Measurements from ENCODE around the gene ARFGAP2. TPM values are rescaled to one million over a fixed set of nuclear protein-coding genes. Genes with fewer than 3 reads are reported as not detected.

The ARFGAP2 gene
- total RNA-seq, 1 donor from 2014 or later, result 47.8 TPM

DNA sequence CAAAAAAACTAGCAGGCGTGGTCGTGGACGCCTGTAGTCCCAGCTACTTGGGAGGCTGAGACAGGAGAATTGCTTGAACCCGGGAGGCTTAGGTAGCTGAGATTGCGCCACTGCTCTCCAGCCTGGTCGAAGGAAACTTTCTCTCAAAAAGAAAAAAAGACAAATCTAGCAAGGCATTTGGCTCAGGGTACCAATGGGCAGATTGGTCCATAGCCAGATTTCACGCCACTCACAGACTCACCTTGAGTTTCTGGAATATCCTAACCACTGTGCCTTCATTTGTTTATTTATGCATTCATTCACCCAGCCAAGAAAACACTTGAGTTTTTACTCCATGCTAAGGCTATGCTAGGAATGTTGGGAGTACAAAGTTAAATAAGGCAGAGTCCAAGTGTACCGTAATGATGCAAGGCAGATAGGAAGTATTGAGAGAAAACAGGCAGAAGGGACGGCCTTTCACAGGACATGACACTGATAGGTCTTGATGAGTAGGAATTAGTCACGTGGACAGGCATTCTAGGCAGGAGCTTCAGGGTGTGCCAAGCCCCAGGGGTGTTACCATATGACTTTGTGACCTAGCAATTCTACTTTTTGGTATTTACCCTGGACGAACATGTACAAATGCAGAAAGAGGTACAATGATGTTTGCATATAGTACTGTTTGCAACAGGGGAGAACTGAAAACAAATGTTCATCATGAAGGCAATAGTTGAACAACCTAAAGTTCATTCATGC is 12.6 kb upstream of the ARFGAP2 start:
- no peak for DNase-seq
- TF ChIP-seq, protein P1, sequence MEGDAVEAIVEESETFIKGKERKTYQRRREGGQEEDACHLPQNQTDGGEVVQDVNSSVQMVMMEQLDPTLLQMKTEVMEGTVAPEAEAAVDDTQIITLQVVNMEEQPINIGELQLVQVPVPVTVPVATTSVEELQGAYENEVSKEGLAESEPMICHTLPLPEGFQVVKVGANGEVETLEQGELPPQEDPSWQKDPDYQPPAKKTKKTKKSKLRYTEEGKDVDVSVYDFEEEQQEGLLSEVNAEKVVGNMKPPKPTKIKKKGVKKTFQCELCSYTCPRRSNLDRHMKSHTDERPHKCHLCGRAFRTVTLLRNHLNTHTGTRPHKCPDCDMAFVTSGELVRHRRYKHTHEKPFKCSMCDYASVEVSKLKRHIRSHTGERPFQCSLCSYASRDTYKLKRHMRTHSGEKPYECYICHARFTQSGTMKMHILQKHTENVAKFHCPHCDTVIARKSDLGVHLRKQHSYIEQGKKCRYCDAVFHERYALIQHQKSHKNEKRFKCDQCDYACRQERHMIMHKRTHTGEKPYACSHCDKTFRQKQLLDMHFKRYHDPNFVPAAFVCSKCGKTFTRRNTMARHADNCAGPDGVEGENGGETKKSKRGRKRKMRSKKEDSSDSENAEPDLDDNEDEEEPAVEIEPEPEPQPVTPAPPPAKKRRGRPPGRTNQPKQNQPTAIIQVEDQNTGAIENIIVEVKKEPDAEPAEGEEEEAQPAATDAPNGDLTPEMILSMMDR (IDR thresholded peaks at IDR 0.05; ENCODE audit: borderline replicate concordance), result no peak
- no peak overlapping the region for H3K4me3 ChIP-seq
- H3K9me3 ChIP-seq (replicated peaks), result no peaks in the 10 kb centered on the region
- H3K36me3 ChIP-seq, result no peaks in the 10 kb centered on the region
- H3K27ac ChIP-seq (replicated peaks), result peak overlapping the region; percentile 98
- intact Hi-C loops (cut with micrococcal nuclease), result no loop called here
- peaks cover 19% of the 10 kb centered on the region for H3K27me3 ChIP-seq (ENCODE audit: low read depth)
- H3K4me1 ChIP-seq, result peaks cover 51% of the 10 kb centered on the region

DNA sequence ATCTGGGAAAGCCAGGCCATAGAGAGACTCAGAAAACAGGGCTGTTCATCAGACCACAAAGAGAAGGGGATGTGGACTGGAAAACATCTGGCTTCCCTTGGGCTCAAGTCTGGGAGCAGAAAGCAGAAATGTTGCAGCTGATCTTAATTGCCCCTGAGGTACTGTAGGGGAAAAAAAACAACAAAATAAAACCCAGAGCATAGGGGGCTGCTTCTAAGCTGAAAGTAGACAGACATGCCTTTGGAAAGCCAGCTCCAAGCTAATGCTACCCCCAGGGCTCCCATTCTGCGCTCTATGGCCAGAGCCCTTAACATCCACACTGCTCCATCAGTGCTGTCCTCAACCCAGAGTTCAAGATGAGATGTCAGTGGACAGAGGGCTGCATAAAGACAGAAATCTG is 11.6 kb upstream of the ARFGAP2 start:
- intact Hi-C loops (cut with micrococcal nuclease), result no loop called here
- H3K27ac ChIP-seq (replicated peaks), result peak overlapping the region; percentile 98
- no peak for DNase-seq
- peaks cover 29% of the 10 kb centered on the region for H3K27me3 ChIP-seq (ENCODE audit: low read depth)
- H3K4me3 ChIP-seq, result peak overlapping the region; percentile 76
- H3K9me3 ChIP-seq (replicated peaks), result no peaks in the 10 kb centered on the region
- H3K4me1 ChIP-seq, result peaks cover 61% of the 10 kb centered on the region
- H3K36me3 ChIP-seq, result no peaks in the 10 kb centered on the region
- TF ChIP-seq, protein P1 (IDR thresholded peaks at IDR 0.05; ENCODE audit: borderline replicate concordance), result no peak

DNA sequence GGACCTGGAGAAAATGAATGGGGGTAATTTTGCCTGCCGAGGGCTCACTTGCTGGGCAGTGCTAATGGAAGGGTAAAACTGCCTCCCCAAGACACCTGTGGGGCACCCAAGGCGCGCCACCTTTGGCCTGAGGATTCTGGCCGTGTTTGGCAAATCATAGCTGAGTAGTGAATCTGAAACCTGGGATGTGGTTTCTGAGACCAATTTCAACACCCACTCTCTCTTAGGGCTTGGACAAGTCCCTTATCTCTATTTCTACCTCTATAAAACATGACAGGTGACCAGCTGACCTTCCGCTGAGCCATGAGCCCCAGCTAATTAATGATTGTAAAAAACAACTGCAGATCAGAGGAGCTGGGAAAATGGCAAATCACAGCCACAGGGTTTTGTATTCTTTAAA is 11.0 kb upstream of the ARFGAP2 start:
- peaks cover 32% of the 10 kb centered on the region for H3K27me3 ChIP-seq (ENCODE audit: low read depth)
- TF ChIP-seq, protein P1 (IDR thresholded peaks at IDR 0.05; ENCODE audit: borderline replicate concordance), result no peak
- DNase-seq, result no peak
- no peaks in the 10 kb centered on the region for H3K9me3 ChIP-seq (replicated peaks)
- intact Hi-C loops (cut with micrococcal nuclease), result no loop called here
- H3K36me3 ChIP-seq, result no peaks in the 10 kb centered on the region
- H3K27ac ChIP-seq (replicated peaks), result peak overlapping the region; percentile 98
- H3K4me3 ChIP-seq, result peak overlapping the region; percentile 76
- peaks cover 67% of the 10 kb centered on the region for H3K4me1 ChIP-seq

DNA sequence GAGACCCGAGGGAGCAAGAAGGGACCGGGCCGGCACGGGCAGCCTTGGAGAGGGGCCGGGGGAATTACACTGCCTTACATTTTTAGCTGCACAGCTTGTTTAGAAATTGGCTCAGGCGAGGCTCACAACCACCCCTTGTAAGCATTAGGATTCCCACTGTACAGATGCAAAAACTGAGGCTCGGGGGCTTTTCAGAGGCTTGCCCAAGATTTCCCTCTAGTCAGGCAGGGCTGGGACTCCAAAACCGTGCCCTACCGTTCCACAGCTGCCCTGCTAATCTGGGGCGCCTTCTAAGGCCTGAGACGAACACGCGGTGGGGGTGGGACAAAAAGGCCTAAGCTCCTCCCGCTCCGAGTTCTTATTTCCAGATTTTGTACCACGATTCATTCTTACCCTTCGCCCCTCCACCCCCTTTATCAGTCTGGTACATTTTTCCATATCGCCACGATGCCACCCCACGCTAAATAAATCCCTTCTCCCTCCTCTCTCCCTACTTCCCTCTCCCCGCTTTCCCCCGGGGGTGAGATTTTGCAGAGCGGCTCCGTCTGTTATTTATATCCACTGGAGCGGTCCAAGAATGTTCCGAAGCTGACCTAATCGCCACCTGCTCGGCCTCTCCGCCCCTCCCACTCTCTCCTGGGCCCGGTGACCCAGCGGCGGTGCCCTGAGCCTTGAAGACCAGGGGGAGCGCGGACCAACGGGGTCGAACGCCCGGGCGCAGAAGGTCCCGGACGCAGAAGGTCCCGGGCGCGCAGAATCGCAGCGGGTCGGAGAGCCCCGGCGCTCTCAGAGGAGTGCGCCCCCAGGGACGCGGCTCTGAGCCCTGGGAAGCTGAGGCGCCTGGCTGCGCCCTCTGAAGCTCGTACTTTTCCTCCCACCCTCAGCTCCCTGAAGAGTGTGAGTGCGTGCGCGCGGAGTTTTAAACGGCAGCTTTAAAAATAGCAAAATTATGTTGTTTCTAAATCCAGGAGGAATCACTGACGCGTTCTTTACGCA is 10.3 kb upstream of the ARFGAP2 start:
- peak; percentile 78 for DNase-seq
- Histone ChIP-seq H3K36me3 (no peaks in the 10 kb centered on the region), H3K4me1 (peaks cover 74% of the 10 kb centered on the region), H3K4me3 (peak overlapping the region; percentile 76), H3K27ac (replicated peaks) (peak overlapping the region; percentile 98), H3K9me3 (replicated peaks) (no peaks in the 10 kb centered on the region), H3K27me3 (ENCODE audit: low read depth) (peaks cover 32% of the 10 kb centered on the region)
- intact Hi-C loops (cut with micrococcal nuclease), result no loop called here
- TF ChIP-seq, protein P1 (IDR thresholded peaks at IDR 0.05; ENCODE audit: borderline replicate concordance), result peak; percentile 19

DNA sequence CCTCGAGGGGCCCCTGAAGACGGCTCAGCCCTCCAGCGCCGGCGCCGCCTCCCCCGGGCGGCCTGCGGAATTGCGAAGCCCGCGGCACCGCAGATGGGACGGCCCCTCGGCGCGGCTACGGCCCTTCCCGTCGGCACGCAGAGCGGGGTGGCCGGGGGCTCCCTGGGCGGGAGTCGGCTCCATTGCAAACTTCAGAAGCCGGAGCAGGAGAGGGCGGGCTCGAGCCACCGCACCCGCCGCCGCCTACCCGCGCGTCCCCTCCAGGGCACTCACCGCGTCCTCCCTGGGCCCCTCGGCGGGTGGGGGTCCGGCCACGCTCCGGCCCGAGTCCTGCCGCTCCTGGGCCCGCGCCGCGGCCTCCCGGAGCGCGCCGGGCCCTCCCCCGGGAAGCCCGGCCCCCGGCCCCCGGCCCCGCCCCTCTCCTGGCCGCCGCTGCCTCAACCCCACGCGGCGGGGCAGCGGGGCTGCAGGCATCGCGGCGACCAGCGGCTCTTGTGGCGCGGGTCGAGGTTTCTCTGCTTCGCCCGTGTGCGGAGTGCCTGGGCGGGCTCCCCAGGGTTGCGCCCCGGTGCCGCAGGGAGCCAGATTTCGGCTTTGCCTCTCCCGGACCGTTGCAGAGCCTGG is 9.5 kb upstream of the ARFGAP2 start, which contains the start of gene PACSIN3:
Gene PACSIN3, minus strand, starts transcription at position 359 of the 624 bp plus-strand sequence. CDS start 3,707 bp downstream, outside the sequence.
- no peaks in the 10 kb centered on the region for H3K9me3 ChIP-seq (replicated peaks)
- intact Hi-C loops (cut with micrococcal nuclease), result no loop called here
- peaks cover 82% of the 10 kb centered on the region for H3K4me1 ChIP-seq
- H3K27ac ChIP-seq (replicated peaks), result peak within 1 kb of the TSS; percentile 98
- peak; percentile 69 for DNase-seq
- H3K27me3 ChIP-seq (ENCODE audit: low read depth), result peaks cover 32% of the 10 kb centered on the region
- H3K4me3 ChIP-seq, result peak within 1 kb of the TSS; percentile 76
- TF ChIP-seq, protein P1 (IDR thresholded peaks at IDR 0.05; ENCODE audit: borderline replicate concordance), result no peak
- peaks cover 7% of the 10 kb centered on the region for H3K36me3 ChIP-seq
